ENCODE results near the gene KLHL35.

KLHL35 gene

GRCh38 chr11:75435571-75435925 lies 2.5 kb upstream of the KLHL35 start:
- DNase-seq (no peak), ATAC-seq (ENCODE audit: insufficient read depth, low read depth) (no peak)
- no peak overlapping the region for H3K9ac ChIP-seq (ENCODE audit: low read depth, low read length)
- no peaks in the 10 kb centered on the region for H3K9me3 ChIP-seq (ENCODE audit: insufficient read depth, low read length, severe bottlenecking)
- no peak for TF ChIP-seq CTCF (IDR thresholded peaks at IDR 0.05; ENCODE audit: borderline replicate concordance, extremely low read depth, low read length, poor library complexity, severe bottlenecking)
- no peak for TF ChIP-seq EZH2 (IDR thresholded peaks at IDR 0.05; ENCODE audit: borderline replicate concordance, low read depth, low read length, severe bottlenecking)
- no peak overlapping the region for H3K4me2 ChIP-seq (ENCODE audit: insufficient read depth, low read length)
- H3K27me3 ChIP-seq (ENCODE audit: insufficient read depth, low read length, poor library complexity): no peaks in the 10 kb centered on the region
- H3K27ac ChIP-seq (ENCODE audit: low read length): no peak overlapping the region
- no peaks in the 10 kb centered on the region; the same call in 1 of the 2 replicates for H4K20me1 ChIP-seq (ENCODE audit: insufficient read depth, low read length)
- no peaks in the 10 kb centered on the region for H3K36me3 ChIP-seq (ENCODE audit: insufficient read depth, low read length)
- H3K4me1 ChIP-seq (ENCODE audit: insufficient read depth, low read length): no peaks in the 10 kb centered on the region
- no peaks in the 10 kb centered on the region for H3K79me2 ChIP-seq (ENCODE audit: insufficient read depth, low read length)
- no peak overlapping the region for H3K4me3 ChIP-seq (ENCODE audit: low read depth in 1 of 2, low read length in 2 of 2)
- no peak overlapping the region for H2AFZ ChIP-seq (ENCODE audit: low read depth, low read length)

- H3K79me2 ChIP-seq (ENCODE audit: insufficient read depth, low read length): no peaks in the 10 kb centered on the region
- ATAC-seq (ENCODE audit: insufficient read depth, low read depth): no peak
Observed at GRCh38 chr11:75434886-75435570, 2.0 kb upstream of the KLHL35 start.

GRCh38 chr11:75434051-75434450 lies 1.0 kb upstream of the KLHL35 start:
- Histone ChIP-seq H3K4me3 (ENCODE audit: low read depth in 1 of 2, low read length in 2 of 2) (no peak overlapping the region), H3K27ac (ENCODE audit: low read length) (no peak overlapping the region), H4K20me1 (ENCODE audit: insufficient read depth, low read length) (no peaks in the 10 kb centered on the region; the same call in 1 of the 2 replicates), H2AFZ (ENCODE audit: low read depth, low read length) (no peak overlapping the region), H3K36me3 (ENCODE audit: insufficient read depth, low read length) (no peaks in the 10 kb centered on the region), H3K9ac (ENCODE audit: low read depth, low read length) (no peak overlapping the region), H3K9me3 (ENCODE audit: insufficient read depth, low read length, severe bottlenecking) (no peaks in the 10 kb centered on the region), H3K79me2 (ENCODE audit: insufficient read depth, low read length) (no peaks in the 10 kb centered on the region), H3K4me2 (ENCODE audit: insufficient read depth, low read length) (no peak overlapping the region), H3K4me1 (ENCODE audit: insufficient read depth, low read length) (no peaks in the 10 kb centered on the region), H3K27me3 (ENCODE audit: insufficient read depth, low read length, poor library complexity) (no peaks in the 10 kb centered on the region)
- ATAC-seq (ENCODE audit: insufficient read depth, low read depth) (no peak), DNase-seq (no peak)
- TF ChIP-seq EZH2 (IDR thresholded peaks at IDR 0.05; ENCODE audit: borderline replicate concordance, low read depth, low read length, severe bottlenecking): no peak
- TF ChIP-seq CTCF (IDR thresholded peaks at IDR 0.05; ENCODE audit: borderline replicate concordance, extremely low read depth, low read length, poor library complexity, severe bottlenecking): no peak

More at GRCh38 chr11:75434886-75435570, 2.0 kb upstream of the KLHL35 start:
- Histone ChIP-seq H3K27me3 (ENCODE audit: insufficient read depth, low read length, poor library complexity) (no peaks in the 10 kb centered on the region), H4K20me1 (ENCODE audit: insufficient read depth, low read length) (no peaks in the 10 kb centered on the region; the same call in 1 of the 2 replicates), H3K4me3 (ENCODE audit: low read depth in 1 of 2, low read length in 2 of 2) (no peak overlapping the region), H2AFZ (ENCODE audit: low read depth, low read length) (no peak overlapping the region), H3K27ac (ENCODE audit: low read length) (no peak overlapping the region), H3K36me3 (ENCODE audit: insufficient read depth, low read length) (no peaks in the 10 kb centered on the region), H3K9ac (ENCODE audit: low read depth, low read length) (no peak overlapping the region), H3K9me3 (ENCODE audit: insufficient read depth, low read length, severe bottlenecking) (no peaks in the 10 kb centered on the region), H3K4me2 (ENCODE audit: insufficient read depth, low read length) (no peak overlapping the region), H3K4me1 (ENCODE audit: insufficient read depth, low read length) (no peaks in the 10 kb centered on the region)
- no peak for DNase-seq
- TF ChIP-seq EZH2 (IDR thresholded peaks at IDR 0.05; ENCODE audit: borderline replicate concordance, low read depth, low read length, severe bottlenecking): no peak
- TF ChIP-seq CTCF (IDR thresholded peaks at IDR 0.05; ENCODE audit: borderline replicate concordance, extremely low read depth, low read length, poor library complexity, severe bottlenecking): no peak
